Lower leg skin (tissue), 4 donors: ENCODE results near the gene LEFTY1. TPM values are rescaled to one million over a fixed set of nuclear protein-coding genes. Genes with fewer than 3 reads are reported as not detected.

Experiments
- DNase-seq, 2 donors: peaks; one replicate each; pipeline ENCODE4 v3.0.0-alpha.2; 2019; ENCODE audit warnings: low spot score in 2 of 2
- H3K4me3 ChIP-seq: fragments of 200-600 bp; sonication (generic); 2 replicates; pipeline ENCODE4 v1.5.1; 2017; ENCODE audit warnings: mild to moderate bottlenecking, low read depth; ENCODE audit not compliant: poor library complexity, severe bottlenecking
- CTCF ChIP-seq, 3 donors: fragments of 450-650 bp; IDR thresholded peaks; one replicate each; pipeline ENCODE4 v1.5.1; 2016; ENCODE audit warnings: antibody characterized with exemption in 3 of 3, mild to moderate bottlenecking in 3 of 3, moderate library complexity in 2 of 3
- POLR2A ChIP-seq, 2 donors: fragments of 450-650 bp; IDR thresholded peaks; one replicate each; pipeline ENCODE4 v1.6.1; 2016 to 2017; ENCODE audit warnings: antibody characterized with exemption in 2 of 2, mild to moderate bottlenecking in 1 of 2, moderate library complexity in 1 of 2
- WGBS, 2 donors: methylation state at CpG; one replicate each; pipeline ENCODE4 v1.1.5; 2018; 5-methylcytosine and 5-hydroxymethylcytosine counted together
- intact Hi-C: fragments of 100-400 bp; cut with DNase I; formaldehyde crosslinking; loops from one replicate; pipeline ENCODE4 v1.15.0; 2023; ENCODE audit warnings: low total_unique reads
- total RNA-seq, 4 donors: library from RNA; depleted of rRNA; stranded (reverse); fragments of >200 nt; gene quantifications; one replicate each; pipeline ENCODE4 v1.1.0, GENCODE V29; 2016

The LEFTY1 gene
- total RNA-seq, 4 donors from 2014 or later, result 0.19 to 1.2 (median 0.39) TPM; not detected in 1

DNA sequence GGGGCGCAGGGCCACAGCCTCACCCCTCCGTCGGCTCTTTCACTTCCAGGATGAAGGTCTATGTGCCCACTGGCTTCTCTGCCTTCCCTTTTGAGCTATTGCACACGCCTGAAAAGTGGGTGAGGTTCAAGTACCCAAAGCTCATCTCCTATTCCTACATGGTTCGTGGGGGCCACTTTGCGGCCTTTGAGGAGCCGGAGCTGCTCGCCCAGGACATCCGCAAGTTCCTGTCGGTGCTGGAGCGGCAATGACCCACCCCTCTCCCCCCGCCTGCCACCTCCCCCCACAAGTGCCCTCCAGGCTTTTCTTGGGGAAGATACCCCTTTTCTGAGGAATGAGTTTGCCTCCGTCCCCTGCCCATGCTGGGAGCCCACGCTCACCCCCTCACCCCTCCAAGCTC lies 43.8 kb downstream of the LEFTY1 start:
- intact Hi-C loops, result loop anchor here (5.0 kb wide), 1 partner anchor 373 kb away; no protein-coding TSS in a partner anchor
- no peak for DNase-seq
- WGBS, 2 donors, result 87 to 90% methylated on average over 14 of the region's 14 CpGs
- TF ChIP-seq CTCF (IDR thresholded peaks at IDR 0.05) (no peak), POLR2A (IDR thresholded peaks at IDR 0.05) (no peak)
- H3K4me3 ChIP-seq, result no peak overlapping the region

- 86% methylated on average over 17 to 18 of the region's 18 CpGs for WGBS, 2 donors
- DNase-seq, result no peak
- intact Hi-C loops, result loop anchor here (5.0 kb wide), 1 partner anchor 372 kb away; no protein-coding TSS in a partner anchor
- H3K4me3 ChIP-seq, result no peak overlapping the region
- TF ChIP-seq POLR2A (IDR thresholded peaks at IDR 0.05), result no peak
- TF ChIP-seq CTCF (IDR thresholded peaks at IDR 0.05), result no peak
These were observed 44.5 kb downstream of the LEFTY1 start for GRCh38 chr1:225844236-225845061.

DNA sequence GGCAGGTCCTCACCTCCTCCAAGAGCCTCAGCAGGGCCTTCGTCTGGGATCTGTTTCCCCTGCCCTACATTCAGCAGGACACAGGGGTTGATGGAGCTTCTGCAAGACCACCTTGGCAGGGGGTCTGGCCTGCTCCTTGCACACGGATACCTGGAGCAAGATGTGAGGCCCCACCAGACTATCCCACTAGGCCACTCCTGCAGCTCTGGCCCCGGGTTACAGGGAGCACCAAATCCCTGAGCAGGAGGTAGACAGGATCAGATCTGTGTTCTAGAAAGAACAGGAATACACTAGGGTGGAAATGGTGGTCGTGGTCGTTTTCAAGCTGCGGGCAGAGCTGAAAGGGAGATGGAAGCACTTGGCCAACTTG lies 45.5 kb downstream of the LEFTY1 start:
- 75 to 83% methylated on average over 6 of the region's 6 CpGs for WGBS, 2 donors
- TF ChIP-seq CTCF (IDR thresholded peaks at IDR 0.05), result no peak
- no peak for TF ChIP-seq POLR2A (IDR thresholded peaks at IDR 0.05)
- intact Hi-C loops, result no loop called here
- DNase-seq, result no peak
- no peak overlapping the region for H3K4me3 ChIP-seq

DNA sequence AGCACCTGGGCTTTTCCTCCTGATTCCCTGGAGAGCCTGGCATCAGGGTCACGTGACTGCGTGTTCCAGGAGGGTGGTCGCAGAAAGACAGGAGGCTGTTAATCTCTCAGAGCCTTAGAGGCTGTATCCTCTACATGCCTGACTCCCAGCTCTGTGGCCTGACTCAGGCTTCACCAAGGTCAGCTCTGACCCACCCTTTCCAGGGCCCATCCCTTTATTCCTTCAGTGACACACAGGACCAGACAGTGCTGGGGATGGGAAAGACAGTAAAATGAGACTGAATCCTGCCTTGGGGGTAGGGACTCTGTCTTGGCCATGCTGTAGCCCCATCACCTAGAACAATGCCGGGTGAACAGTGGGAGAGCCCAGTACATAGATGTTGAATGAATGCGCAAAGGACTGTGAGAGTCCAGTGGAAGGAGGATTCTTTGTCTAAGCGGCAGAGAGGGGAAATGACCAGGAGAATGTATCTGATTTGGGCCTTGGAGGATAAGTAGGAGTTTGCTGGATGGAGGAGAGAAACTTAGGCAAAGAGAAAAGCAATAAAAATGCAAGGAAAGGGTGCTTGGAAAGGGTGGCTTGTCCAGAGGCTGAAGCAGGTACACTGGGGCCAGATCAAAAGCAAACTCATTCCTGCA lies 46.0 kb downstream of the LEFTY1 start:
- no peak for DNase-seq
- no peak overlapping the region for H3K4me3 ChIP-seq
- WGBS, 2 donors, result 89 to 93% methylated on average over 6 of the region's 6 CpGs
- TF ChIP-seq CTCF (IDR thresholded peaks at IDR 0.05) (no peak), POLR2A (IDR thresholded peaks at IDR 0.05) (no peak)
- intact Hi-C loops, result no loop called here

DNA sequence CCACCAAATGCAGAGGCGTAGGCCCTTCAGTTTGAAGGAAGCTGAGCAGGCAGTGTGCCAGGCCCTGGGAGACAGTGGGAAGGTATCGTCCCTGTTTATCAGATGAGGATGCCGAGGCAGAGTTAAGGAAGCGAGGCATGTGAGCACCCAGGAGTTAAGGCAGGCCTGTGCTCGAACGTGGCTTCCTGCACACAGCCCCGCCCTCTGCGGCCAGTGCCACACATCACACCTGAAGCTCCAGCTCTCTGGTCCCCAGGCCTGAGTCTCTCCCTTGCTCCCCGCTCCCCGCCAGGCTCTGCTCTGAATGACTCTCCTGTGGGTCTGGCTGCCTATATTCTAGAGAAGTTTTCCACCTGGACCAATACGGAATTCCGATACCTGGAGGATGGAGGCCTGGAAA lies 46.9 kb downstream of the LEFTY1 start:
- WGBS, 2 donors, result 70 to 77% methylated on average over 8 to 12 of the region's 12 CpGs
- intact Hi-C loops, result no loop called here
- no peak for DNase-seq
- TF ChIP-seq POLR2A (IDR thresholded peaks at IDR 0.05) (no peak), CTCF (IDR thresholded peaks at IDR 0.05) (no peak)
- no peak overlapping the region for H3K4me3 ChIP-seq
